Measurements from ENCODE around the gene YTHDC2. TPM values are rescaled to one million over a fixed set of nuclear protein-coding genes. Genes with fewer than 3 reads are reported as not detected.

Gene YTHDC2
- polyA plus RNA-seq (2012; ENCODE audit: insufficient read length, low read depth) = 6.6 TPM

DNA sequence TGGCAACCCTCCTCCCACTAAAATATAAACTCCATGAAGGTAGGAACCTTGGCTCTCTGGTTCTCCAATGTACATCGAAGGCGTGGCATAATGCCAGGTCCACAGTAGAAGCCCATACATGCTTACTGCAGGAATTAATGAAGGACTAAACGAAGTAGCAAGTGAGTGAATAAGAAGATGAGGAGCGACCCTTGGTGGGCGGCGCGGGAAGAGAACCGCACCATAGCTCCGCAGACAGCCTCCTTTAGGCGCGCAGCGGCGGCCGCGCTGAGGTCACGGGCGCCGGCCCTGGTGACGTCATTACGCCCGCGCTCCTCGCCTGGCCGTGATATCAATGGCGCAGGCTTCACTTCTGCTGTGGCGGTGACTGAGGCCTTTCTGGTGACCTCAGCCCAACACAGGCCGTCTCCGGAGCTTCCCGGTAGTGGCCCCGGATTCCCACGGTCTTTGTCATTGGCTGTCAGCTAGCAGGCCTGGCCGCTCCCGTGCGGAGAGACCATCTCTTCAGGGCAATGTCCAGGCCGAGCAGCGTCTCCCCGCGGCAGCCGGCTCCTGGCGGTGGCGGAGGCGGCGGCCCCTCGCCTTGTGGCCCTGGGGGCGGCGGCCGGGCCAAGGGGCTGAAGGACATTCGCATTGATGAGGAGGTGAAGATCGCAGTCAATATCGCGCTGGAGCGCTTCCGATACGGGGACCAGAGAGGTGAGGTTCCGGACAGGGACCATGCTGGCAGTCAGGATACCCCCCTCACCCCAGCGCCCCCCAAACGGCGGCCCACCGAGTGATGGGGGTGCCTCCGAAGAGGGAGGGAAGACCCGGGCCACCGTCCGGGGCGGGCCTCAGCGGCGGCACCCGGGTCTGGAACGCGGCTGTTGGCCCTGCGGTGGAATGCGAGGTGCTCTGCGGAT, at the start of gene YTHDC2:
TSS of gene YTHDC2 (plus strand) at position 311 of the 905 bp plus-strand sequence. CDS start at position 513, 202 bp downstream.
- TF ChIP-seq, protein P1, sequence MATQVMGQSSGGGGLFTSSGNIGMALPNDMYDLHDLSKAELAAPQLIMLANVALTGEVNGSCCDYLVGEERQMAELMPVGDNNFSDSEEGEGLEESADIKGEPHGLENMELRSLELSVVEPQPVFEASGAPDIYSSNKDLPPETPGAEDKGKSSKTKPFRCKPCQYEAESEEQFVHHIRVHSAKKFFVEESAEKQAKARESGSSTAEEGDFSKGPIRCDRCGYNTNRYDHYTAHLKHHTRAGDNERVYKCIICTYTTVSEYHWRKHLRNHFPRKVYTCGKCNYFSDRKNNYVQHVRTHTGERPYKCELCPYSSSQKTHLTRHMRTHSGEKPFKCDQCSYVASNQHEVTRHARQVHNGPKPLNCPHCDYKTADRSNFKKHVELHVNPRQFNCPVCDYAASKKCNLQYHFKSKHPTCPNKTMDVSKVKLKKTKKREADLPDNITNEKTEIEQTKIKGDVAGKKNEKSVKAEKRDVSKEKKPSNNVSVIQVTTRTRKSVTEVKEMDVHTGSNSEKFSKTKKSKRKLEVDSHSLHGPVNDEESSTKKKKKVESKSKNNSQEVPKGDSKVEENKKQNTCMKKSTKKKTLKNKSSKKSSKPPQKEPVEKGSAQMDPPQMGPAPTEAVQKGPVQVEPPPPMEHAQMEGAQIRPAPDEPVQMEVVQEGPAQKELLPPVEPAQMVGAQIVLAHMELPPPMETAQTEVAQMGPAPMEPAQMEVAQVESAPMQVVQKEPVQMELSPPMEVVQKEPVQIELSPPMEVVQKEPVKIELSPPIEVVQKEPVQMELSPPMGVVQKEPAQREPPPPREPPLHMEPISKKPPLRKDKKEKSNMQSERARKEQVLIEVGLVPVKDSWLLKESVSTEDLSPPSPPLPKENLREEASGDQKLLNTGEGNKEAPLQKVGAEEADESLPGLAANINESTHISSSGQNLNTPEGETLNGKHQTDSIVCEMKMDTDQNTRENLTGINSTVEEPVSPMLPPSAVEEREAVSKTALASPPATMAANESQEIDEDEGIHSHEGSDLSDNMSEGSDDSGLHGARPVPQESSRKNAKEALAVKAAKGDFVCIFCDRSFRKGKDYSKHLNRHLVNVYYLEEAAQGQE (IDR thresholded peaks at IDR 0.05; ENCODE audit: insufficient read depth in 1 of 2, low read depth in 2 of 2, low read length in 2 of 2) = peak in 1 of 2 experiments; percentile 57; a peak in 1 of 4 replicates
- TF ChIP-seq FOXP2 (optimal IDR thresholded peaks at IDR 0.05; ENCODE audit: borderline replicate concordance, extremely low read depth, extremely low read length, insufficient read depth) (peak; percentile 49), TAF1 (IDR thresholded peaks at IDR 0.05; ENCODE audit: borderline replicate concordance, insufficient read depth, low read length) (peak; percentile 94; the same call in 1 of the 2 replicates), POLR2AphosphoS5 (IDR thresholded peaks at IDR 0.05; ENCODE audit: low read depth, low read length) (peak; percentile 94), SIN3A (IDR thresholded peaks at IDR 0.05; ENCODE audit: borderline replicate concordance, insufficient read depth, low read length) (no peak)

- TF ChIP-seq, protein P1 (IDR thresholded peaks at IDR 0.05; ENCODE audit: insufficient read depth in 1 of 2, low read depth in 2 of 2, low read length in 2 of 2) = no peak
- TF ChIP-seq SIN3A (IDR thresholded peaks at IDR 0.05; ENCODE audit: borderline replicate concordance, insufficient read depth, low read length) (no peak), POLR2AphosphoS5 (IDR thresholded peaks at IDR 0.05; ENCODE audit: low read depth, low read length) (no peak), FOXP2 (optimal IDR thresholded peaks at IDR 0.05; ENCODE audit: borderline replicate concordance, extremely low read depth, extremely low read length, insufficient read depth) (no peak), TAF1 (IDR thresholded peaks at IDR 0.05; ENCODE audit: borderline replicate concordance, insufficient read depth, low read length) (no peak)
Measured at GRCh38 chr5:113474100-113474728, 39.3 kb upstream of the YTHDC2 start.

DNA sequence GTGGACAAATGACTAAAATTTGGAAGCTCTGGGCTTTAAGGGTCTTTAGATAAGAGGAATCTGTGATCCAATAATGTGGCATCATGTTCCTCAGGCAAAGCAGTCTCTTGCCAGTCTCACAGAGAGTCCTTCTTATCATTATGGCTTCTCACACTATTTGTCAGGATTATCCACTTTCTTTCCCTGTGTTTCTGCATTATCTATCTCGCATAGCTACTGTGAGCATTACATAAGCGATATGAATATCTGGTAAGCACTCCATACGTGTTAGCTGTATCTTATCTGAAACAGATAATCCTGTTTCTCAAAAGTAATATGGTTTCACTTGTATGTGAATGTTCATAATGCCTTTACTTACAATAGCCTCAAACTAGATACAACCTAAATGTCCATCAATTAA, 34.8 kb upstream of the YTHDC2 start:
- no peak for TF ChIP-seq FOXP2 (optimal IDR thresholded peaks at IDR 0.05; ENCODE audit: borderline replicate concordance, extremely low read depth, extremely low read length, insufficient read depth)
- TF ChIP-seq SIN3A (IDR thresholded peaks at IDR 0.05; ENCODE audit: borderline replicate concordance, insufficient read depth, low read length) = no peak
- no peak for TF ChIP-seq TAF1 (IDR thresholded peaks at IDR 0.05; ENCODE audit: borderline replicate concordance, insufficient read depth, low read length)
- TF ChIP-seq, protein P1 (IDR thresholded peaks at IDR 0.05; ENCODE audit: insufficient read depth in 1 of 2, low read depth in 2 of 2, low read length in 2 of 2) = no peak
- TF ChIP-seq POLR2AphosphoS5 (IDR thresholded peaks at IDR 0.05; ENCODE audit: low read depth, low read length) = no peak

DNA sequence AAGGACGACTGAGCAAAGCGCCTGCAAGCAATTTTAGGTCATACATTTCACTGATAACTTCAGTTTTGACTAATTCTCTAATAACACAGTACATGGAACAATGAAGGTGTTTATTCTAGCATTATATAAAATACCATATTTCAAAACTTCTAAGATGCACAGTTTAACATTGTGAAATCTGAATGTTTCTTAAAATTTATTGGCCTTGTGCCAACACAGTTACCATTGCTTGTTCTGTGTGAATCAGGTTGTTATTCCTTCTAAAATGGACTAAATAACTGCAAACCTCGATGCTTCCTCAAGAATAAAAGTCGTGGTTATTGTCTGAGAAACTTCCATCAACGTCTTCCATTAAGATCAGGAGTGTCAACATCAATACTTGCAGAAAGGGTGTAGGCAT, 33.3 kb upstream of the YTHDC2 start:
- no peak for TF ChIP-seq FOXP2 (optimal IDR thresholded peaks at IDR 0.05; ENCODE audit: borderline replicate concordance, extremely low read depth, extremely low read length, insufficient read depth)
- TF ChIP-seq, protein P1 (IDR thresholded peaks at IDR 0.05; ENCODE audit: insufficient read depth in 1 of 2, low read depth in 2 of 2, low read length in 2 of 2) = no peak
- no peak for TF ChIP-seq SIN3A (IDR thresholded peaks at IDR 0.05; ENCODE audit: borderline replicate concordance, insufficient read depth, low read length)
- TF ChIP-seq TAF1 (IDR thresholded peaks at IDR 0.05; ENCODE audit: borderline replicate concordance, insufficient read depth, low read length) = no peak
- TF ChIP-seq POLR2AphosphoS5 (IDR thresholded peaks at IDR 0.05; ENCODE audit: low read depth, low read length) = no peak
